DOHH2 (cell line): Measurements from ENCODE around the gene SLC2A8.

Source experiments
- H3F3A ChIP-seq: fragments of 200-600 bp; sonication (generic), shearing (Covaris generic); 2 replicates; pipeline ENCODE4 v1.6.0; 2016; ENCODE audit warnings: antibody characterized with exemption, mild to moderate bottlenecking; ENCODE audit not compliant: control insufficient read depth, insufficient read depth
- H3K27ac ChIP-seq: fragments of 200-600 bp; sonication (generic); 2 replicates; pipeline ENCODE4 v1.5.1; 2014; ENCODE audit warnings: low read depth, mild to moderate bottlenecking, low read length, moderate library complexity
- H3K27me3 ChIP-seq: fragments of 200-600 bp; sonication (generic); 2 replicates; pipeline ENCODE4 v1.6.1; 2014; ENCODE audit warnings: mild to moderate bottlenecking, low read length, mixed read lengths; ENCODE audit not compliant: control insufficient read depth
- H3K36me3 ChIP-seq: fragments of 200-600 bp; sonication (generic); 2 replicates; pipeline ENCODE4 v1.6.1; 2014; ENCODE audit warnings: mild to moderate bottlenecking, low read length, moderate library complexity, mixed read lengths; ENCODE audit not compliant: control insufficient read depth
- H3K4me1 ChIP-seq: fragments of 200-600 bp; sonication (generic); 2 replicates; pipeline ENCODE4 v1.6.1; 2014; ENCODE audit warnings: mild to moderate bottlenecking, low read length, mixed read lengths; ENCODE audit not compliant: control insufficient read depth
- H3K4me2 ChIP-seq: fragments of 200-600 bp; sonication (generic); 2 replicates; pipeline ENCODE4 v1.6.0; 2014; ENCODE audit warnings: mild to moderate bottlenecking, low read length, moderate library complexity
- H3K4me3 ChIP-seq: fragments of 200-600 bp; sonication (generic); 2 replicates; pipeline ENCODE4 v1.5.1; 2014; ENCODE audit warnings: mild to moderate bottlenecking, low read length, mixed read lengths
- H3K79me2 ChIP-seq: fragments of 200-600 bp; sonication (generic); 2 replicates; pipeline ENCODE4 v1.6.1; 2014; ENCODE audit warnings: mild to moderate bottlenecking, low read length, mixed read lengths; ENCODE audit not compliant: control insufficient read depth
- H3K9me2 ChIP-seq: fragments of 200-600 bp; sonication (generic); replicated peaks from 2 replicates; pipeline ENCODE4 v1.6.1; 2014; ENCODE audit warnings: mild to moderate bottlenecking, low read length, mixed read lengths; ENCODE audit not compliant: control insufficient read depth
- H3K9me3 ChIP-seq: fragments of 200-600 bp; sonication (generic); 2 replicates; pipeline ENCODE4 v1.6.1; 2014; ENCODE audit warnings: antibody characterized with exemption, low read length, mixed read lengths; ENCODE audit not compliant: control insufficient read depth, insufficient read depth
- H4K20me1 ChIP-seq: fragments of 200-600 bp; sonication (generic); 2 replicates; pipeline ENCODE4 v1.6.0; 2014; ENCODE audit warnings: low read depth, mild to moderate bottlenecking, antibody characterized with exemption, low read length, moderate library complexity; ENCODE audit not compliant: control insufficient read depth, insufficient read depth
- EZH2phosphoT487 ChIP-seq: fragments of 200-600 bp; sonication (generic); IDR thresholded peaks from 2 replicates; pipeline ENCODE4 v1.6.1; 2017; ENCODE audit warnings: borderline replicate concordance, mild to moderate bottlenecking, antibody characterized with exemption, low read length, moderate library complexity, mixed read lengths
- TF ChIP-seq, protein P1 (sequence below): fragments of 200-600 bp; sonication (generic); IDR thresholded peaks from one replicate; pipeline ENCODE4 v1.5.1; 2014; ENCODE audit warnings: antibody characterized with exemption, mild to moderate bottlenecking, low read depth, low read length; ENCODE audit not compliant: poor library complexity, severe bottlenecking

The SLC2A8 gene

DNA sequence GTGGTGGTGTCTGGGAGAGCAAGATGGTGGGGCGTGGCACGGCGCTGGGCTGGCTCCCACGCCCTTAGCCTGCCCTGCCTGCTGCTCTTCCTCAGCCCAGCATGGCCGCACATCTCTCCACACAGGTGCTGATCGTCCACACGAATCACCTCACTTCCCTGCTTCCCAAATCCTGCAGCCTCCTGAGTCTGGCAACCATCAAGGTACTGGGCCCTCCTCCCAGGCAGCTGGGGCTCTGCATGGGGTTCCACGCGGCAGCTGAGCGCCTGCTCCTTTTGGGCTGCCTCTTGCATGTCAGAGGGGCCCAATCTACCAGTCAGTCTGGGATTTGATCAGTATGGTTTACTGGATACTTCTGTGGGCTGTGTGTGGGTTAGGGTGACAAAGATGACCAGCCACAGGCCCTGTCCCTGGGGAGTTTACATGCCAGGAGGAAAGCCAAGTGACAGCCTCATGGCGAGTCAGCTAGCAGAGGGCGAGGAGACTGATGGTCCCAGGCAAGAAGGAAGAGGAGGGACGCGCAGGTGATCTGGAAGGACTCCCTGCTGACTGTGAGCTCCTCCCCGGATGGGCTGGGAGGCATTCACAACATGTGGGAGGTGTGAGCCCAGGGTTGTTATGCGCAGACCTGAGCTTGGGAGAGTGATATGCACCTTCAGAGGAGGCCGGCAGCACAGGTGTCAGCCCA lies 60.4 kb downstream of the SLC2A8 start:
- Histone ChIP-seq H3F3A (peaks cover 3% of the 10 kb centered on the region; the same call in 1 of the 2 replicates), H4K20me1 (no peaks in the 10 kb centered on the region), H3K4me2 (no peak overlapping the region), H3K27me3 (no peaks in the 10 kb centered on the region), H3K9me2 (no peaks in the 10 kb centered on the region), H3K36me3 (peaks cover 26% of the 10 kb centered on the region), H3K79me2 (peaks cover 5% of the 10 kb centered on the region), H3K4me1 (peaks cover 12% of the 10 kb centered on the region), H3K9me3 (no peaks in the 10 kb centered on the region), H3K27ac (no peak overlapping the region), H3K4me3 (no peak overlapping the region)
- TF ChIP-seq, protein P1, sequence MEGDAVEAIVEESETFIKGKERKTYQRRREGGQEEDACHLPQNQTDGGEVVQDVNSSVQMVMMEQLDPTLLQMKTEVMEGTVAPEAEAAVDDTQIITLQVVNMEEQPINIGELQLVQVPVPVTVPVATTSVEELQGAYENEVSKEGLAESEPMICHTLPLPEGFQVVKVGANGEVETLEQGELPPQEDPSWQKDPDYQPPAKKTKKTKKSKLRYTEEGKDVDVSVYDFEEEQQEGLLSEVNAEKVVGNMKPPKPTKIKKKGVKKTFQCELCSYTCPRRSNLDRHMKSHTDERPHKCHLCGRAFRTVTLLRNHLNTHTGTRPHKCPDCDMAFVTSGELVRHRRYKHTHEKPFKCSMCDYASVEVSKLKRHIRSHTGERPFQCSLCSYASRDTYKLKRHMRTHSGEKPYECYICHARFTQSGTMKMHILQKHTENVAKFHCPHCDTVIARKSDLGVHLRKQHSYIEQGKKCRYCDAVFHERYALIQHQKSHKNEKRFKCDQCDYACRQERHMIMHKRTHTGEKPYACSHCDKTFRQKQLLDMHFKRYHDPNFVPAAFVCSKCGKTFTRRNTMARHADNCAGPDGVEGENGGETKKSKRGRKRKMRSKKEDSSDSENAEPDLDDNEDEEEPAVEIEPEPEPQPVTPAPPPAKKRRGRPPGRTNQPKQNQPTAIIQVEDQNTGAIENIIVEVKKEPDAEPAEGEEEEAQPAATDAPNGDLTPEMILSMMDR = no peak
- TF ChIP-seq EZH2phosphoT487 = no peak
